T47D (cell line): ENCODE data around the gene MYCBPAP.

Experiments used
- DNase-seq, 2 experiments: peaks; one replicate each; pipeline versions ENCODE4 v3.0.0 to v3.0.0-alpha.2; 2011 to 2012; ENCODE audit warnings: low read depth in 1 of 2, low spot score in 1 of 2
- JUND ChIP-seq: IDR thresholded peaks from 2 replicates; pipeline ENCODE4 v1.6.1; 2012; ENCODE audit warnings: low read depth
- in situ Hi-C: cut with HindIII; loops from 2 replicates; pipeline ENCODE4 v1.10.0; 2016; ENCODE audit warnings: low sequenced_read_pairs, low pct_unique_long_range_greater_than_20kb

MYCBPAP gene

DNA sequence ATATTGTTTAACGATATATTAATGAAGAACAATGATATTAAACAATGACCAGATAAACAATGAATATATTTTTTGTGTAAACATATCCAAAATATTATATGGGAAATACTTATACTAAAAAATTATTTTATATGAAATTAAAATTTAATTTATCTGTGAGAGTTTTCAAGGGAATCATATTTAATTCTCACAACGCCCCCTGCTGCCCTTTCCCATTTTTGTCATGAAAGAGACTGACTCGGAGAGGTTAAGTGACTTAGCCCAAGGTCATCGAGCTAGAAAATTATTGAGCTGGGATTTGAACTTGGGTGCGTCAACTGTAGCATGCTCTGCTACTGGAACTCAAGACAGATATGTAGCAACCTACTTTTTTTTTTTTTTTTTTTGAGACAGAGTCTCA lies 7.2 kb upstream of the MYCBPAP start:
- no peak for TF ChIP-seq JUND

DNA sequence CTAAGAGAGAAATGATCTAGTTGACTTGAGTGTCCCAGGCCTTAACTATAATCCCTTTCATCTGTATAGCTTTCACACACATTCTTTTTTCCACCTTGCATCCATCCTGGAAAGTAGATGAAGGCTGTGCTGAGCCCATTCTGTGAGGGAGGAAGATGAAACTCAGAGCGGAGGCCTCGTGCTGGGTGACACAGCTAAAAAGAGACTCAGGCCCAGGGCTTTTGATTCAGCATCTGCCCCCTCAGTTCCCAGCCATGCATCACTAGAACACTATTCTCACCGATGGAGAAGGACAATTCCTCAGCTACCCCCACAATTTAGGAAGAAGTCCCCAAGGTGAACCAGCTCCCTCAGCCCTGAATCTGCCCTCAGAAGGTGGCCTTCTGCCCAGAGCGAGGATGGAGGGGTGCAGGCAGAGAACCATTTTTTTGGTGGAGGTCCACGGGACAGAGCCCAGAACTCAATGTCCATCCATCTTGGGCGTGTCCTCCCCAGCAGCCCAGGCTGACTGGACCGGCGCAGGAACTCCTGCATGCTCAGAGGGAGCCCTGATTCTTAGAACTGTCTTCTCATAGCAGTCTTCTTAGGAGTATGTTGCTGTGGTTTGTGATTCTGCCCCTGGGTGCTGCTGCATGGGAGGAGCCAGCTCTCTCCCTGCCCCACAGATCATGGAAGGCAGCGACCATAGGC lies 5.8 kb upstream of the MYCBPAP start:
- in situ Hi-C loops = no loop called here
- no peak for DNase-seq
- no peak for TF ChIP-seq JUND

More for the DNA sequence above, 7.2 kb upstream of the MYCBPAP start:
- in situ Hi-C loops = no loop called here
- DNase-seq = peak in 1 of 2 experiments; percentile 58

DNA sequence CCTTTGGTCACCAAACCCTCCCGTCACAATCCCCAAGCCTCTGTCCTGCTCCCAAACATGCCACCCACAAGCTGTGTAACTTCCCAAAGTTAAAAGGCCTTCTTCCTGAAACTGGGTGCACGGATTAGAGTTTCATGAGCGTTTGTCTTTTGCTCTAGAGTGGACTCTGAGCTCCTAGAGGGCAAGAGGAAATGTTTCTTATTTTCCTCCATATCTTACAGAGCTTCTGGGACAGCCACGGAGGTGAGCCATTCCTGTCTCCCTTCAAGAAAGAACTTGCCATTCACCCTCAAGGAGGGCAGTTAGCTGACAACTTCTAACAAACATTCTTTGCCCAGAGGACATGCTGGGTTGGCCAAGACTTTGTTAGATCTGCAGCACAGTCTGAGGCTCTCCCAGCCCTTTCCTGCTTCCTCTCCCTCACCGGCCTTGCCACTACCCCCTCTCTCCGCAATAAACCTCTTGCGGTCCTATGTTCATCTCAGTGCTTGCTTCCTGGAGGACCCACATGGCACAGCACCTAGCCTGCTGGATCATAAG lies 2.6 kb upstream of the MYCBPAP start:
- in situ Hi-C loops = no loop called here
- DNase-seq = no peak
- no peak for TF ChIP-seq JUND

DNA sequence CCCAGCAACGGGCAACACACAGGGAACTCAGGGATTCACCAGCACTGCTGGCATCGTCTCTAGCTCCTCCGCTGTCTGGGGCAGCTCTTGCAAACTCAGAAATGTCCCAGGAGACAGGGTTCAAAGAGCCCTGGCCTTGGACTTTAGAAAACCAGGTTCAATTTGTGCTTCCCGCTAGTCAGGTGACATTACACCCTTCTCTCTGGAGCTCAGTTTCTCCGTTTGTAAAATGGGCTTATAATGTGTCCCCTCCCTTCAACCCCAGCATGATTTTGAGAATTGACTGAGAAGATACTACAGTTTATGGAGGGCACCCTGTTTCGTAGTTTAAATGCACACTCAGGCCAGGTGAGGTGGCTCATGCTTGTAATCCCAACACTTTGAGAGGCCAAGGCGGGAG lies 1.9 kb upstream of the MYCBPAP start:
- in situ Hi-C loops = no loop called here
- no peak for TF ChIP-seq JUND
- DNase-seq = no peak

DNA sequence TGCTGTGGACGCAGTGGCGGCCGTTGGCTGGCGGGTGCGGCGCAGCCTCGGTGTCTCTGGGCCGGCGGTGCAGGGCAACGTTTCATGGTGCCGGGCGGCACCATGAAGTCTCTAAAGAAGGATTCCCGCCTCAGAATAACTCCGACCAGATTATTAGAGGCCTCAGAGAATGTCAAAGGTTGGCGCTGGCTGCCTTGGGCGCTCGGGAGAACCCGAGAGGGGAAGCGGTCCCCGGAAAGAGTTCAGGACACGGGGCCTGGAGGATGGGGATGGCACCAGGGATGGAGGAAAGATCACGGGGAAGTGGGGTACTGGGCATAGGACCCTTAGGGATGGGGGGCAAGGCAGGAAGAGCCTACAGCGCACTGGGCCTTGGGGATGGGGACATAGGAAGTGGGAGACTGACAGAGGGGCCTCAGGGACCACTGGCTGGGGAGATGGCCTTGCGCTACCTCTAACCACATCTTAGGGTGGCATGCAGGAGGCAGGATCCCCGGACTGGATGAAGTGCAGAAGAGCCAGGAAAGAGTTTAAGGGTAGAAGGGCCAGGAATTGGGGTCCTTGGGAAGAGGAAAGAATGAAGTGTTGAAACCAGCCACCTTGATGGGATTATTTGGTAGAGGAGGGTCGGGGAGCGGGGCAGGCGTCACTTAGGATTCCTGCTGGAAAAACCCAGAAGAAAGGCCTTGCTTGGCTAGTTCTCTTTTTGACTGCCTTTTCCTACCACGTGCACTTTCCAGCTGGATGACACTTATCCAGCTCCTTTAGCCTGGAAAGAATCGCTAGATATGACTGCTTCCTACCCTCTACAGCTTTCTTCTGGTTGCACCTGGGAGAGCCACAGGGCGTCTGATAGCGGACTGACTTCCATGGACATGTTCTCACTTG lies 578 bp downstream of the MYCBPAP start:
- no peak for DNase-seq
- no peak for TF ChIP-seq JUND
- in situ Hi-C loops = no loop called here

DNA sequence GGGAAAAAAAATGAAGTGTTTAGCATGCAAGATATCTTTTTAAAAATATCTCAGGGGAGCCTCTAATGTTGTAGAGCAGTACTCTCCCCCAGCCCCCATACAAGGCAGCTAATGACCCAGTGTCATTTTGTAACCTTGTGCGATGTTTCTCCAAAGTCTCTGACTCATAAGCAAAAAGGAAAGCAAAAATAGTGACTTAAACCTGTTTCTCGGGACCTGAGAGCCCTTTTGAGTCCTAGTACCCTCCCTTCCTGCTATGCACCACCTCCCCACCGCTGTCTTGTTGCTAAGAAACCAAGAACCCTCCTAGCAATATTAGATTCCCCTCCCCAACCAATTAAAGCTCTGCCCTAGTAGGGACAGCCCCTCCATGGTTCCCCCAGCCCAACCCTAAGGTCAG lies 2.8 kb downstream of the MYCBPAP start:
- no peak for TF ChIP-seq JUND
- in situ Hi-C loops = no loop called here
- no peak for DNase-seq

DNA sequence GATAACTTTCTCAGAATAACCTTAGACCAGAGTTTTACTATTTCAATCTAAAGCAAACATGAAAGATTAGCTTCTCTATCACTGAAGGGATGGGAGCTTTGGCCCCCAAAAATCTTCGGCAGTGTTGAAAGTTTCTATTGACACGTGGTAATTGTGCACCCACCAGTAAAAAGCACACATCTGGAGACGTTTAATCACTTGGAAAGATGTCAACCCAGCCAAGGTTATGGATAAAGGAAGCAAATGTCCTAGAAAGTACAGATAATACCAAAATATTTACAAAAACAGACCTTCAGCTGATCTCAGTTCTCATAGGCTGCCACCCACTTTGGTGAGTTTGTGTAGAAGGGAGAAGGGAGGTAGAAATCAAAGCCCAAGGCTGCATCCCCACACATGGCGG lies 5.3 kb downstream of the MYCBPAP start:
- no peak for DNase-seq
- in situ Hi-C loops = no loop called here
- no peak for TF ChIP-seq JUND

DNA sequence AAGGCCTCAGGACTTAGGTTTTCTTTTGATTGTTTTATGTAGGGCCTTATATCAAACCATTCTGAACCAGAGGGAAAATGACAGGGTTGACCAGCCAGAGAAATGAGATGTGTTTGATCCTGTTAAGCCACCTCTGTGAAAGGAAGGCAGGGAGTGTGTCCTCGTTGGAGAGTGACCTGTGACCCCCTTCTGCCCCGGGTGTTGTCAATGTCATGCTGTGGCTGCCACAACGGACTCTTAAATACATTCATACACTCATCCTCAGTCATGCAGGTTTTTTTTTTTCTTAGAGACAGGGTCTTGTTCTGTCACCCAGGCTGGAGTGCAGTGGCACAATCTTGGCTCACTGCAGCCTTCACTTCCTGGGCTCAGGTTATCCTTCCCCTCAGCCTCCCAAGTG lies 6.1 kb downstream of the MYCBPAP start:
- in situ Hi-C loops = no loop called here

DNA sequence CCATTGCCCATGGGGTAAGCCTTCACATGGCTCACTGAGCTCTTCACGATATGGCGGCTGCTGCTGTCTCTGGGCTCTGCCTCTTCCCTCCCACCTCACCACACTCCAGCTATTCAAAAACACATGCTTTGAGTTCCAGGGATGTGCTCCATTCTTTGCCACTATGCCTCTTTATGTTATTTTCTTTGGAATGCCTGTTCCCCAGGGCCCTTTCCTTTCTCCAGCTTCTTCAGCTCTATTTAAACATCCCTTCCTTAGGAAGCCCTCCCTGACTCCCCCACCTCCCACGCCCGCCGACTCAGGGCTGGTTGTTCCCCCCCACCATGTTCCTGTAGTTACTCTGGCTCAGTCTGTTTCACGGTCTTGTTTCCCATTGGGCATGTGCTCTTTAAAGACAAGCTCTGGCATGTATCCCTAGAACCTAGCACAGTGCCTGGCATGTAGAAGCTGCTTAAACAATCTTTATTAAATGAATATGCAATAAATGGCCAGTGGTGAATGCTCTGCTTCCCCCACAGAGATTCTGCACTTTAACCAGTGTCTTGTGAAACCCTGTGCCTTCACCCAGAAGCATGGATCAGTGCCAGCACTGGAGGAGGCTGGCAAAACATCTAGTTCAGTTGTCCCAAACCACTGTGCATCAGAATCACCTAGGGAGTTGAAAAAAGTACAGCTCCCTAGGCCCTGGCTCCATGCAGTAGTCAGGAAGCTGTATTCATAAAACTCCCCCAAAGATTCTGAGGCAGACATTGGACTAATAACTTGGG lies 6.9 kb downstream of the MYCBPAP start:
- DNase-seq = no peak
- TF ChIP-seq JUND = no peak
- in situ Hi-C loops = no loop called here

More for the DNA sequence above, 6.1 kb downstream of the MYCBPAP start:
- no peak for DNase-seq
- TF ChIP-seq JUND = no peak

DNA sequence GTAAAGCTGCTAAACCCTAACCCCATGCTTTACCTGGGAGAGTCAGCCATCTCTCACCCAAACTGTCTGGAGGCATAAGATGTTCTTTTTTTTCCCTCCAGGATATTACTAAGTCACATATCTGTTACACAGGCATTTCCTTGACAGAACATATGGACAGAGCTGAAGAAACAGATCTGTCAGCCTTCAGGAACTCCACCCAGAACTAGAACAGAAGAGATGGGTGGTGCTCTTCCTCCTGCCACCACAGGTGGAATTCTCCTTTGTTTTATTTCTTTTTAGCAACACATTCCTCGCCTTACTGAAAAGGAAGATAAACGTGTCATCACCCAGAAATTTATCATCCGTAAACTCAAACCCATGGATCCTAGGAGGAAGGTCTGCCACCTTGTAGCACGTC lies 8.8 kb downstream of the MYCBPAP start:
- in situ Hi-C loops = no loop called here
- TF ChIP-seq JUND = no peak
- no peak for DNase-seq

DNA sequence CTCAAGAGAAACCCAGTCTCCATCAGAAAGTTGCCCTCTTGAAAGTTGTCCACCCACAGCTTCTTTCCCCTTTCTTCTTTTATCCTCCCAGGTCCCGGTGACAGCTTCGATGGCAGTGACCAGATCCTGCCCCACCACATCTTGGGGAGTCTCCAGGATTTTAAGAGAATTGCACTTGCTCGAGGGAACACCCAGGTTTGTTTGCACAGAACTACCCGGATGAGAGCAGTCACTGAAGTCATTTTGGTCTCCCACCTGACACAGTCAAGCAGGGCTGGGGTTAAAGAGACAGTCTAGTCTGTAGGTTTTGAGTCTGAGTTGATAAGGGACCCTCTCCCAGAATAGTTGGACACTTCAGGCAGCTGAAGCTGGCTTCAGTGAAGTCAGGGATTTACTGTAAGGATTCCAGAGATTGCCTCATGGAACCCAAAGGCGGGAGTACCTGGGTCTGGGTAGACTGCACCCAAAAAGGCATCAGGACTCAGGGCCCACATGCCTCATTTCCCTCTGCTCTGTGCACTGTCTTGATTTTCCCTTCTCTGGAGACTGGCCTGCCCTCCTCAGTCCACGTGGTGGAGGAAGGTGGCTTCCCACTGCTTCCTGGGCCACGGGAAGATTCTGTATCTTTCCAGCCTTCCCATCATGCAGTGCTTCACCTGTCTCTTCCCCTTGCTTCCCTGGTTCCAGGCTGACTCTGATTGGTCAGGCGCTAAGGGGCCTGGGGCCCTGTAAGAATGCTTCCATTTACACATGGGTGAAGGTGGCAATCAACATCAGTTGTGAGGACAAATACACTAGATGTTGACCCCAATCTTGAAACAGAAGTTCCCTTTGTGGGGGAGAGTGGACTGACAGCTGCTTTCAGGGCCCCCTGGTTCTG lies 9.5 kb downstream of the MYCBPAP start:
- no peak for TF ChIP-seq JUND
- DNase-seq = no peak
- in situ Hi-C loops = no loop called here
